Measurements from ENCODE around the gene GLI3. TPM values are rescaled to one million over a fixed set of nuclear protein-coding genes. Genes with fewer than 3 reads are reported as not detected.

The GLI3 gene
- total RNA-seq, 6 experiments from 2014 or later, result 0.12 to 0.95 (median 0.21) TPM

DNA sequence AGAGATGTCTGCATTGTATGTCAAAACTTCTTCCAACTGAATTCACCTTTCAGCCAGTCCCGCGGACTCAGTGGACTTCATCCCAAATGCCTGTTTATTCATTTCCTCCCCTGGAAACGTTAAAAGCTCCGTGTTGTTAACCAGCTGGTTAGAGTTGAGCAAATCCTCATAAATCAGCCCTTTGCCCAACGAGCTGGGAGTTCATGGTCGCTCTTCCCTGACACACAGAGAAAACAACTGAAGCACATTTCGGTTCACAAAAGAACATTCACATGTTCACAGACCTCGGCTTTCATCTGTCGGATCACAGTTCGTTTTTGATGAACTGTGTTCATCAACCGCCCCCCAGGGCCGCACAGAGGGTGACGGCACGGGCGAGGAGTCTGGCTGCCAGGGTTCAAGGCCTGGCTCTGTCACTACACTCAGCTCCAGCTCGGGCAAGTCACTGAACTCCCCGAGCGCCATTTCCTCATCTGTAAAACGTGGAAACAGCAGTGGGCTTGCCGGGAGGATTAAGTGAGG is 62.6 kb downstream of the GLI3 start:
- intact Hi-C loops (cut with DNase I), result no loop called here
- no peak for TF ChIP-seq POLR2A (IDR thresholded peaks at IDR 0.05)
- WGBS (ENCODE audit: insufficient coverage, low coverage, low lambda C conversion rate, missing lambda C conversion rate), result 63% methylated on average over 16 of the region's 20 CpGs
- Histone ChIP-seq H3K4me1 (no peaks in the 10 kb centered on the region), H3K27ac (no peak overlapping the region), H3K9me3 (no peaks in the 10 kb centered on the region), H3K27me3 (no peaks in the 10 kb centered on the region), H3K36me3 (no peaks in the 10 kb centered on the region), H3K4me3 (no peak overlapping the region)
- ATAC-seq (no peak), DNase-seq (no peak)

DNA sequence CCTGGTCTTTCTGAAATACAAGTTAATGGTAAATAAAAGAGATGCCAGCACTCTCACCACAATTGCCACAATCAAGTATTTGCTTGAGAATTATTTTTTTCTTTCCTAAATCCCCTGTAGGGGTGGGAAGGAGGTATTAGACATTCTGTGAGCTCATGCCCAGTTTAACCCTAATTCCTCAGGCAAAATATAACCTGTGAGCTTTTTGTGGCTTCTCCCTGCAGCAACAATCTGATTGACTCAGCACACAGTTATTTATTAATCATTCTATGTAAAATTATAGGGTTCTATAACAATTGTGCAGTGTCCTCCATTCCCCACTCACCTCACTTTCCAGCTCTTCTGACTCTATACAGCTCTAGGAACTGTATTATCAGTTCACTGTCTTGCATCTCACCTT is 66.3 kb downstream of the GLI3 start:
- TF ChIP-seq POLR2A (IDR thresholded peaks at IDR 0.05), result no peak
- TF ChIP-seq, protein P1, sequence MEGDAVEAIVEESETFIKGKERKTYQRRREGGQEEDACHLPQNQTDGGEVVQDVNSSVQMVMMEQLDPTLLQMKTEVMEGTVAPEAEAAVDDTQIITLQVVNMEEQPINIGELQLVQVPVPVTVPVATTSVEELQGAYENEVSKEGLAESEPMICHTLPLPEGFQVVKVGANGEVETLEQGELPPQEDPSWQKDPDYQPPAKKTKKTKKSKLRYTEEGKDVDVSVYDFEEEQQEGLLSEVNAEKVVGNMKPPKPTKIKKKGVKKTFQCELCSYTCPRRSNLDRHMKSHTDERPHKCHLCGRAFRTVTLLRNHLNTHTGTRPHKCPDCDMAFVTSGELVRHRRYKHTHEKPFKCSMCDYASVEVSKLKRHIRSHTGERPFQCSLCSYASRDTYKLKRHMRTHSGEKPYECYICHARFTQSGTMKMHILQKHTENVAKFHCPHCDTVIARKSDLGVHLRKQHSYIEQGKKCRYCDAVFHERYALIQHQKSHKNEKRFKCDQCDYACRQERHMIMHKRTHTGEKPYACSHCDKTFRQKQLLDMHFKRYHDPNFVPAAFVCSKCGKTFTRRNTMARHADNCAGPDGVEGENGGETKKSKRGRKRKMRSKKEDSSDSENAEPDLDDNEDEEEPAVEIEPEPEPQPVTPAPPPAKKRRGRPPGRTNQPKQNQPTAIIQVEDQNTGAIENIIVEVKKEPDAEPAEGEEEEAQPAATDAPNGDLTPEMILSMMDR (IDR thresholded peaks at IDR 0.05), result no peak
- DNase-seq (no peak), ATAC-seq (no peak)
- no peak overlapping the region for H3K4me3 ChIP-seq
- intact Hi-C loops (cut with DNase I), result no loop called here
- no peaks in the 10 kb centered on the region for H3K36me3 ChIP-seq
- H3K9me3 ChIP-seq, result no peaks in the 10 kb centered on the region
- no peaks in the 10 kb centered on the region for H3K27me3 ChIP-seq
- H3K4me1 ChIP-seq, result no peaks in the 10 kb centered on the region
- no peak overlapping the region for H3K27ac ChIP-seq

DNA sequence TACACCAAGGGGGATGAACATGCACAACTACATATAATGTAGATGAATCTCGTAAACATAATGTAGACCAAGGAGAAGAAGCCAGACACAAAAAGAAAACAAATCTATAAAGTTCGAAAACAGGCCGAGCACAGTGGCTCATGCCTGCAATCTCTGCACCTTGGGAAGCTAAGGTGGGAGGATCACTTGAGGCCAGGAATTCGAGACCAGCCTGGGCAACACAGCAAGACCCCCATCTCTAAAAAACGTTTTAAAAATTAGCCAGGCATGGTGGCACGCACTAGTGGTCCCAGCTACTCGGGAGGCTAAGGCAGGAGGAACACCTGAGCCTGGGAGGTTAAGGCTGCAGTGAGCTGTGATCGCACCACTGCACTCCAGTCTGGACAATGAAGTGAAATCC is 68.5 kb downstream of the GLI3 start:
- intact Hi-C loops (cut with DNase I), result no loop called here
- no peak for TF ChIP-seq POLR2A (IDR thresholded peaks at IDR 0.05)
- TF ChIP-seq, protein P1 (IDR thresholded peaks at IDR 0.05), result no peak
- no peak overlapping the region for H3K27ac ChIP-seq
- no peaks in the 10 kb centered on the region for H3K27me3 ChIP-seq
- no peak for DNase-seq
- H3K4me1 ChIP-seq, result no peaks in the 10 kb centered on the region
- H3K9me3 ChIP-seq, result no peaks in the 10 kb centered on the region
- no peak overlapping the region for H3K4me3 ChIP-seq
- WGBS (ENCODE audit: insufficient coverage, low coverage, low lambda C conversion rate, missing lambda C conversion rate), result 72% methylated on average over 8 of the region's 8 CpGs
- ATAC-seq, result no peak
- no peaks in the 10 kb centered on the region for H3K36me3 ChIP-seq

DNA sequence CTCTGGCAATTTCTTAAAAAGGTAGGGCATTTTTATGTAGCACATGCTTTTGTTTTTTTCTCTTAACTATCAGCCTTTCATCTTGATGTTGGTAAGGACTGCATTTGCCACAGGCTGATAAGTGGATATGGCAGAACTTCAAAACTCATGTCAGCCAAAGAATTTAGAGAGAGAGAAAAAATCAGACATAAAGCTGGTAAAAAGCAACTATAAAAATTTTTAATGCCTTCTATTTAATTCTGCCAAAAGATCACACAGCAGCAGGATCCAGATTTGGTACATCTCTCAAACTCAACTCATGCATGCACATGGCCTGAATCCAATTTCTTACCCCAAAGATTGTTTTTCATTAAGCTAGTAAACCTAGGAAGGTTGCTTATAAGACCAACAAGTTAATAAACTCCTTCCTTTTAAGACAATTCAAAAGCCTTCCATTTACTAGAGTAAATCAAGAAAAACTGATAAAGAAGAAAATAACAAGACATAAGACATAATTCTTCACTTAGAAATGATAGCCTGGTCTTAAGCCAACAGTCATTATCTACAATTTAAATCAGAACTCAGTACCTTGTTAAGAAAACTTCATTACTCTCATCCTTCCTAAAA is 69.3 kb downstream of the GLI3 start:
- DNase-seq (no peak), ATAC-seq (no peak)
- no peaks in the 10 kb centered on the region for H3K9me3 ChIP-seq
- TF ChIP-seq, protein P1 (IDR thresholded peaks at IDR 0.05), result no peak
- no peak for TF ChIP-seq POLR2A (IDR thresholded peaks at IDR 0.05)
- H3K36me3 ChIP-seq, result no peaks in the 10 kb centered on the region
- intact Hi-C loops (cut with DNase I), result no loop called here
- H3K4me1 ChIP-seq, result no peaks in the 10 kb centered on the region
- no peak overlapping the region for H3K4me3 ChIP-seq
- H3K27ac ChIP-seq, result no peak overlapping the region
- no peaks in the 10 kb centered on the region for H3K27me3 ChIP-seq

DNA sequence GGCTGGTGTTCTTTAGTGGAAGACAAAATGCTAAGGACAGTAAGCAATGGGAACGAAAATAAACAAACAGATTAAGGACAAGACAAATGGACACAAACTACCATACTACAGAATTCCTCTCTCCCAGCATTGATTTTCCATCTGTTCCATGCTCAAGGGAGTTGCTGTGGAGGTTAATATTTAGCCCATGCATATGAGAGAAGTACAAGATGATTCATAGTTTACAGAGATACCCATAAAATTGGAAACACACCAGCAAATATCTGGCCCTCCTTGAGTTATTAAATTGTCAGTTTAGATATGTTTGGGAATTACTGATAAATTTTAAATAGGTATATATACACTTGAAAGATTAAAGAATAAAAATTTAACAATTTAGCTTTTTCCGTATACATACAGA is 69.8 kb downstream of the GLI3 start:
- TF ChIP-seq POLR2A (IDR thresholded peaks at IDR 0.05), result no peak
- TF ChIP-seq, protein P1 (IDR thresholded peaks at IDR 0.05), result no peak
- Histone ChIP-seq H3K27ac (no peak overlapping the region), H3K36me3 (no peaks in the 10 kb centered on the region), H3K4me3 (no peak overlapping the region), H3K4me1 (no peaks in the 10 kb centered on the region), H3K9me3 (no peaks in the 10 kb centered on the region), H3K27me3 (no peaks in the 10 kb centered on the region)
- DNase-seq, result no peak
- ATAC-seq, result no peak
- intact Hi-C loops (cut with DNase I), result no loop called here
- WGBS (ENCODE audit: insufficient coverage, low coverage, low lambda C conversion rate, missing lambda C conversion rate), result 63% methylated on average over 2 of the region's 2 CpGs
